Ovary (tissue), 9 donors: Measurements from ENCODE around the gene NFIB. TPM values are rescaled to one million over a fixed set of nuclear protein-coding genes. Genes with fewer than 3 reads are reported as not detected.

Source experiments
- DNase-seq, 5 donors: peaks; one replicate each; pipeline ENCODE4 v3.0.0-alpha.2; 2019 to 2020
- H3K27ac ChIP-seq, 2 donors: fragments of 200-600 bp; one replicate each; pipeline versions ENCODE4 v1.5.1 to v1.8.0; 2019 to 2022
- H3K27me3 ChIP-seq: fragments of 200-600 bp; one replicate; pipeline ENCODE4 v1.8.0; 2022
- H3K36me3 ChIP-seq: fragments of 200-600 bp; sonication (generic); one replicate; pipeline ENCODE4 v1.5.1; 2019
- H3K4me1 ChIP-seq: one replicate; pipeline ENCODE4 v1.8.1; 2013; ENCODE audit warnings: mild to moderate bottlenecking, moderate library complexity; ENCODE audit not compliant: insufficient read depth
- H3K4me3 ChIP-seq: fragments of 200-600 bp; sonication (generic); one replicate; pipeline ENCODE4 v1.5.1; 2017
- H3K9me3 ChIP-seq, 2 donors: fragments of 200-600 bp in 1 of 2; sonication (generic) in 1 of 2; one replicate each; pipeline versions ENCODE4 v1.5.1 to v1.8.1; 2013 to 2019; ENCODE audit warnings: mild to moderate bottlenecking in 1 of 2, moderate library complexity in 1 of 2
- EP300 ChIP-seq: sonication (generic); formaldehyde crosslinking; IDR thresholded peaks from one replicate; pipeline ENCODE4 v1.6.1; 2017; ENCODE audit warnings: antibody characterized with exemption
- POLR2A ChIP-seq: fragments of 450-650 bp; IDR thresholded peaks from one replicate; pipeline ENCODE4 v1.6.1; 2017; ENCODE audit warnings: antibody characterized with exemption, mild to moderate bottlenecking, moderate library complexity
- WGBS, 3 donors: extraction: QIAGEN DNeasy Blood & Tissue Kit in 1 of 3; methylation state at CpG; one replicate each; pipeline versions ENCODE4 v1.1.5 to v1.1.7; 2013 to 2017; 5-methylcytosine and 5-hydroxymethylcytosine counted together
- intact Hi-C, 4 donors: fragments of 100-400 bp; cut with DNase I; formaldehyde crosslinking; loops; one replicate each; pipeline versions ENCODE4 v1.11.0 to v1.15.1; 2022 to 2023
- polyA plus RNA-seq, 2 donors: library from polyadenylated mRNA; stranded (reverse); fragments of 200-250 nt in 1 of 2; fragments of 350-450 nt in 1 of 2; fragmentation: Illumina TruSeq in 1 of 2; extraction: RNeasy Lipid Tissue Mini Kit (QIAGEN cat#74804) in 1 of 2; gene quantifications; one replicate each; pipeline ENCODE4 v1.2.3, GENCODE V29; 2013 to 2014
- total RNA-seq, 7 donors: library from RNA; depleted of rRNA in 2 of 7; stranded (reverse); fragments of >200 nt in 2 of 7; fragmentation: NEBNext Ultra II Directional in 3 of 7; extraction: Animal tissue kit (Norgen Biotek cat#: 25700) in 3 of 7; gene quantifications; one replicate each; pipeline versions ENCODE4 v1.1.0 to v1.2.4, GENCODE V29; 2016 to 2023
- TF ChIP-seq, protein P1 (sequence below), 3 donors: fragments of 450-650 bp in 2 of 3; fragments of 200-600 bp in 1 of 3; IDR thresholded peaks; one replicate each; pipeline versions ENCODE4 v1.5.1 to v1.8.0; 2016 to 2022; ENCODE audit warnings: antibody characterized with exemption in 3 of 3, mild to moderate bottlenecking in 1 of 3
- donor health status: DM: no; HTN: no; CAD: no; lungs with moderate emphysema.
- donor health status: DM: no; HTN: no; CAD: no.
- donor health status: Bipolar disorder and iron deficiency.
- donor health status: DM: yes; HTN: yes; CAD: no.
- donor health status: DM: no; HTN: no; CAD: no.
- donor health status: DM: yes; HTN: yes; CAD: no.

The NFIB gene
- total and polyA plus RNA-seq, 9 donors, result 8.7 to 111 (median 53.2) TPM

DNA sequence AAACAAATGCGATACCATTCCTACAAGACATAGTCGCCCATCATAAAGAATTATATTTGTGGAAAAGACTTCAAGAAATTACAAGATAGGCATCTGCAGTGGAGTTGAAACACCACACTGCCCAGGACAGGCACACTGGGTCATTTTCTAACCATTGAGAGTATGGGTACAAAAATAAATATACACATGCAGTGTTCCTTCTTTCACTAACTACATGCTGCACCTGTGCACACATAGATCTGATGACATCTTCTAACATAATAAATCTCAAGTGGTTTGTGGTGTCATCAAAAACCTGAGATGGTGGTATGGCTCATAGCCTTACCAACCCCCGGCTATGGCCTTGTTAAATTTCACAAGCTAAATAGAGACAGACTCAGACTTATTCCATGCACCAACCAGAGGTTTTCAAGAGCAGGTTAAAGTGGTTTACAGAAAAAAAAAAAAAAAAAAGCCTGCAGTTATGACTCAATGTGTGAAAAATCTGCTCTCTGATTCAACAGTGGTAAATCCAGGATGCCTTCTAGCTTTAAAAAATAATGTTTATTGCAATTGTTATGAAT, 12.4 kb upstream of the NFIB start:
- no peak overlapping the region for H3K27ac ChIP-seq
- H3K4me1 ChIP-seq, result no peaks in the 10 kb centered on the region
- no peak for DNase-seq
- intact Hi-C loops, result no loop called here
- WGBS, 3 donors, result 79 to 92% (median 90%) methylated on average over 3 of the region's 3 CpGs
- no peaks in the 10 kb centered on the region for H3K9me3 ChIP-seq
- no peaks in the 10 kb centered on the region for H3K27me3 ChIP-seq
- no peak for TF ChIP-seq POLR2A
- H3K4me3 ChIP-seq, result no peak overlapping the region
- H3K36me3 ChIP-seq, result no peaks in the 10 kb centered on the region

DNA sequence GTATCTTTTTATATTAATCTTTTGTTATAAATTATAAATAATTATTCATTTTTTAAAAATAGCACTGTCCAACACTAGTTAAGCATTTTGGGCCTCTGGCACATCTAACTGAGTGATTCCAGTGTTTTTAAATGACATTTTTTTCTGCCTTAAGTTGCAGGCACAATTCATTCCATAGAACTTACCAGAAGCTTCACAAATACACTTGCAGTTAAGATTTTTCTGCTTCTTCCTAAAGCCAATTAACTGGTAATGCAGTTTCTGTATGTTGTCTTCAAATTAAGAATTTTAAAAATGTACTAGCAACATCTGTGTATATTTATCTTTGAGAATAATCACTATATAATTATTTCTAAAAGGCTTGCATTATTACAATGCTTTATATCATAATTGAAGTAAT, 11.2 kb upstream of the NFIB start:
- H3K36me3 ChIP-seq, result no peaks in the 10 kb centered on the region
- intact Hi-C loops, result no loop called here
- H3K27me3 ChIP-seq, result no peaks in the 10 kb centered on the region
- no peak overlapping the region for H3K4me3 ChIP-seq
- TF ChIP-seq, protein P1, sequence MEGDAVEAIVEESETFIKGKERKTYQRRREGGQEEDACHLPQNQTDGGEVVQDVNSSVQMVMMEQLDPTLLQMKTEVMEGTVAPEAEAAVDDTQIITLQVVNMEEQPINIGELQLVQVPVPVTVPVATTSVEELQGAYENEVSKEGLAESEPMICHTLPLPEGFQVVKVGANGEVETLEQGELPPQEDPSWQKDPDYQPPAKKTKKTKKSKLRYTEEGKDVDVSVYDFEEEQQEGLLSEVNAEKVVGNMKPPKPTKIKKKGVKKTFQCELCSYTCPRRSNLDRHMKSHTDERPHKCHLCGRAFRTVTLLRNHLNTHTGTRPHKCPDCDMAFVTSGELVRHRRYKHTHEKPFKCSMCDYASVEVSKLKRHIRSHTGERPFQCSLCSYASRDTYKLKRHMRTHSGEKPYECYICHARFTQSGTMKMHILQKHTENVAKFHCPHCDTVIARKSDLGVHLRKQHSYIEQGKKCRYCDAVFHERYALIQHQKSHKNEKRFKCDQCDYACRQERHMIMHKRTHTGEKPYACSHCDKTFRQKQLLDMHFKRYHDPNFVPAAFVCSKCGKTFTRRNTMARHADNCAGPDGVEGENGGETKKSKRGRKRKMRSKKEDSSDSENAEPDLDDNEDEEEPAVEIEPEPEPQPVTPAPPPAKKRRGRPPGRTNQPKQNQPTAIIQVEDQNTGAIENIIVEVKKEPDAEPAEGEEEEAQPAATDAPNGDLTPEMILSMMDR (IDR thresholded peaks at IDR 0.05), result no peak
- TF ChIP-seq EP300 (no peak), POLR2A (no peak)
- DNase-seq, result no peak
- H3K27ac ChIP-seq, result no peak overlapping the region
- H3K4me1 ChIP-seq, result no peaks in the 10 kb centered on the region
- H3K9me3 ChIP-seq, result no peaks in the 10 kb centered on the region

DNA sequence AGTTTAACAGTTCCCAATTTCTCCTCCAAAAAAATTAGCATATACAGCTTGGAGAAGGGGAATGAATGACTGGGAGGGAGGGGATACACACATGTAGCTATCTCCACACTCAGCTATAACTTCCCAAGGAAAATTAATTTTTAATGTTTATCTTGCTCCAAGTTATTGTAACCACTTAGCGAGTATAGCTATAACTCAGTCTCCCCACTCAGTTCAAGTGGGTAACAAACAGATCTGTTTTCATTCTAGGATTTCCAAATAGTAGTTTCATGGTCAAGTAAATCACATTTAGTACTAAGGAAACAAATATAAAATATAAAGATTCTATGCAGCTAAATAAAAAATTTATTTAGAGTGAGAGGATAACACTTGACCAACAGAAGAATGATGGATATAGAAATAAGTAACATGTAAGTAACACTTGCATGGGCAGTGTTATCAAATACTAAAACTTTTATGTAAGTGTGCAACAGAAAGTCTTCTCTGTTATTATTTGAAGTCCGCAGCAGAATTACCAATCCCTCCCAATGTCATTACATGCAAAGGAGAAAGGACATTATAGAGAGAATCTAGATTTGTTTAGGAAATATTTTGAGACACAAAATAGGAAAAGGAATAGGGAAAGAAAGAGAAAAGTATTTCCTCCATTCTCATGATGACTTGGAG, 10.2 kb upstream of the NFIB start:
- Histone ChIP-seq H3K36me3 (no peaks in the 10 kb centered on the region), H3K4me1 (no peaks in the 10 kb centered on the region), H3K9me3 (no peaks in the 10 kb centered on the region), H3K27me3 (no peaks in the 10 kb centered on the region), H3K4me3 (no peak overlapping the region), H3K27ac (no peak overlapping the region)
- TF ChIP-seq POLR2A, result no peak
- TF ChIP-seq EP300, result no peak
- TF ChIP-seq, protein P1 (IDR thresholded peaks at IDR 0.05), result no peak
- DNase-seq, result no peak
- intact Hi-C loops, result no loop called here
- 82 to 98% (median 96%) methylated on average over 2 of the region's 2 CpGs for WGBS, 3 donors

DNA sequence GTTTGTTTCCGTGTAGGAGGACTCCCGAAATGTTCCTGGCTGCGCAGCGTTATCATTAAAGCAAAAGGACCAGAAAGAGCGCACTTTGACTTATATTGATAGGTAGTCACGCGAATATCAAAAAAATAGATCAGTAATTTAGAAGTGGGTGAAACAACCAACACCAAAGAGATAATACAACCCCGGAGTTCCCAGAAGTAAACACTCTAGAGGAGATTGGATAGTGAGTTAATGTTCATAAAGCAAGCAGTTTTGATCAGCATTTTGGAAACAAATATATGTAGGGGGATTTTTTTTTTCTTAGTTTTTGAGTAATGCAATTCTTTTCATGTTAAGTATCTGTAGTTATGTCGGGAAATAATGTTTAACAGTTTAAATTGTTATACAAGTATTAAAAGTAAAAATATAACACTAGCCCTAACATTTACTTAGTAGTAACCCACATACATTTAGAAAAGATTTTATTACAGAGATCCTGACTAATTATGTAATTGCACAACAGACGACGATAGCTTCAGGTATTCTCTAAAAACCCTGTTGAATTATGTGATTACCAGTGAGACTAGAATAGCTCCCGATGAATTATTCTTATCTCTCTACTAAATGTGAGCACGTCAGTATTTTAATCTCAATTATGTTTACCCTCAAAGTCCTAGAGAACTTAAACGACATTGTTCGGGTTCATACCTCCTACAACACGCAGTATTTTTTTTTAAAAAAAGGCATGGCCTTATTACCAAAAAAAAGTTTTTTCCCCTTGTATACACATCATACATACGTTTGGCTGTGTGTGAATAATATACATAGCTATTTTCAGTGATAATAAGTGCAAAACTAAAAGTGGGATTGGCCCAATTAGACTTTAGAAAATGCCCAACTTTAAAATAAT, 9.4 kb upstream of the NFIB start:
- Histone ChIP-seq H3K9me3 (no peaks in the 10 kb centered on the region), H3K4me3 (peak overlapping the region; percentile 68), H3K4me1 (no peaks in the 10 kb centered on the region), H3K27ac (peak overlapping the region; percentile 61 to 94), H3K27me3 (no peaks in the 10 kb centered on the region), H3K36me3 (no peaks in the 10 kb centered on the region)
- WGBS, 3 donors, result 21 to 27% (median 25%) methylated on average over 17 of the region's 17 CpGs
- intact Hi-C loops, result no loop called here
- DNase-seq, result no peak
- TF ChIP-seq EP300, result no peak
- TF ChIP-seq POLR2A, result no peak
- TF ChIP-seq, protein P1 (IDR thresholded peaks at IDR 0.05), result no peak
